Ascending aorta (tissue), 2 donors: ENCODE measurements around the gene FUT6. TPM values are rescaled to one million over a fixed set of nuclear protein-coding genes. Genes with fewer than 3 reads are reported as not detected.
"Not testable (repeated sequence)": the region's sequence is repeated elsewhere in the genome, so short reads cannot be mapped to it uniquely, and the experiment has no call there.

Experiments
- DNase-seq, 2 donors: peaks; one replicate each; pipeline ENCODE4 v3.0.0-alpha.2; 2019; ENCODE audit warnings: low spot score in 2 of 2
- H3K27ac ChIP-seq, 2 donors: fragments of 200-600 bp; sonication (generic); one replicate each; pipeline ENCODE4 v1.5.1; 2016 to 2017; ENCODE audit warnings: mild to moderate bottlenecking in 1 of 2
- H3K27me3 ChIP-seq: fragments of 200-600 bp; sonication (generic); one replicate; pipeline ENCODE4 v1.5.1; 2017
- H3K36me3 ChIP-seq, 2 donors: fragments of 200-600 bp; sonication (generic); one replicate each; pipeline ENCODE4 v1.5.1; 2016
- H3K4me1 ChIP-seq, 2 donors: fragments of 200-600 bp; sonication (generic); one replicate each; pipeline ENCODE4 v1.5.1; 2016 to 2017; ENCODE audit warnings: mild to moderate bottlenecking in 1 of 2
- H3K4me3 ChIP-seq, 2 donors: fragments of 200-600 bp; sonication (generic); one replicate each; pipeline ENCODE4 v1.5.1; 2016 to 2017; ENCODE audit warnings: mild to moderate bottlenecking in 1 of 2
- H3K9me3 ChIP-seq, 2 donors: fragments of 200-600 bp; sonication (generic); one replicate each; pipeline ENCODE4 v1.5.1; 2016
- CTCF ChIP-seq, 3 experiments: fragments of 200-600 bp in 2 of 3; fragments of 450-650 bp in 1 of 3; sonication (generic) in 2 of 3; IDR thresholded peaks; one replicate each; pipeline ENCODE4 v1.5.1; 2016 to 2019; ENCODE audit warnings: antibody characterized with exemption in 3 of 3, mild to moderate bottlenecking in 1 of 3, moderate library complexity in 1 of 3
- intact Hi-C: fragments of 100-400 bp; cut with DNase I; formaldehyde crosslinking; loops from one replicate; pipeline ENCODE4 v1.15.1; 2023
- total RNA-seq: library from RNA; depleted of rRNA; stranded (reverse); fragments of >200 nt; gene quantifications from one replicate; pipeline ENCODE4 v1.1.0, GENCODE V29; 2016

FUT6 gene
- total RNA-seq, 1 donor from 2014 or later = not detected

GRCh38 chr19:5850743-5851293 lies 11.3 kb upstream of the FUT6 start:
- no peaks in the 10 kb centered on the region for H3K4me1 ChIP-seq
- H3K9me3 ChIP-seq = no peaks in the 10 kb centered on the region
- H3K36me3 ChIP-seq = no peaks in the 10 kb centered on the region
- intact Hi-C loops = no loop called here
- no peak overlapping the region for H3K27ac ChIP-seq
- no peaks in the 10 kb centered on the region for H3K27me3 ChIP-seq
- DNase-seq = no peak
- no peak overlapping the region for H3K4me3 ChIP-seq
- no peak for TF ChIP-seq CTCF (IDR thresholded peaks at IDR 0.05)

GRCh38 chr19:5850189-5850588 lies 10.7 kb upstream of the FUT6 start:
- no peak for TF ChIP-seq CTCF (IDR thresholded peaks at IDR 0.05)
- Histone ChIP-seq H3K9me3 (no peaks in the 10 kb centered on the region), H3K4me3 (no peak overlapping the region), H3K27me3 (no peaks in the 10 kb centered on the region), H3K4me1 (no peaks in the 10 kb centered on the region), H3K36me3 (no peaks in the 10 kb centered on the region), H3K27ac (no peak overlapping the region)
- DNase-seq = no peak
- intact Hi-C loops = no loop called here

- H3K27ac ChIP-seq, intact Hi-C loops, DNase-seq: not testable (repeated sequence)
Measured at GRCh38 chr19:5848621-5849020, 9.1 kb upstream of the FUT6 start.

GRCh38 chr19:5847846-5848245 lies 8.3 kb upstream of the FUT6 start:
- H3K4me3 ChIP-seq, DNase-seq, H3K9me3 ChIP-seq, H3K27ac ChIP-seq, H3K27me3 ChIP-seq, H3K36me3 ChIP-seq, H3K4me1 ChIP-seq, intact Hi-C loops: not testable (repeated sequence)

More at GRCh38 chr19:5848621-5849020, 9.1 kb upstream of the FUT6 start:
- H3K4me3 ChIP-seq, H3K27me3 ChIP-seq, H3K9me3 ChIP-seq, H3K36me3 ChIP-seq, H3K4me1 ChIP-seq: not testable (repeated sequence)

- Histone ChIP-seq H3K4me3 (no peak overlapping the region), H3K27ac (no peak overlapping the region), H3K27me3 (no peaks in the 10 kb centered on the region), H3K36me3 (no peaks in the 10 kb centered on the region), H3K9me3 (no peaks in the 10 kb centered on the region), H3K4me1 (no peaks in the 10 kb centered on the region)
- intact Hi-C loops = no loop called here
- no peak for TF ChIP-seq CTCF (IDR thresholded peaks at IDR 0.05)
- no peak for DNase-seq
Measured at GRCh38 chr19:5844456-5845433, 5.2 kb upstream of the FUT6 start.

- DNase-seq = no peak
- TF ChIP-seq CTCF (IDR thresholded peaks at IDR 0.05) = no peak
- Histone ChIP-seq H3K9me3 (no peaks in the 10 kb centered on the region), H3K4me3 (no peak overlapping the region), H3K4me1 (no peaks in the 10 kb centered on the region), H3K27ac (no peak overlapping the region), H3K36me3 (no peaks in the 10 kb centered on the region), H3K27me3 (no peaks in the 10 kb centered on the region)
- intact Hi-C loops = no loop called here
Measured at GRCh38 chr19:5843295-5843927, 3.9 kb upstream of the FUT6 start.

- H3K27ac ChIP-seq, H3K9me3 ChIP-seq, H3K27me3 ChIP-seq, H3K4me1 ChIP-seq, intact Hi-C loops, H3K36me3 ChIP-seq, H3K4me3 ChIP-seq, DNase-seq: not testable (repeated sequence)
Measured at GRCh38 chr19:5841735-5842111, 2.2 kb upstream of the FUT6 start.
